ENCODE data around the gene SLC36A4.

DNA sequence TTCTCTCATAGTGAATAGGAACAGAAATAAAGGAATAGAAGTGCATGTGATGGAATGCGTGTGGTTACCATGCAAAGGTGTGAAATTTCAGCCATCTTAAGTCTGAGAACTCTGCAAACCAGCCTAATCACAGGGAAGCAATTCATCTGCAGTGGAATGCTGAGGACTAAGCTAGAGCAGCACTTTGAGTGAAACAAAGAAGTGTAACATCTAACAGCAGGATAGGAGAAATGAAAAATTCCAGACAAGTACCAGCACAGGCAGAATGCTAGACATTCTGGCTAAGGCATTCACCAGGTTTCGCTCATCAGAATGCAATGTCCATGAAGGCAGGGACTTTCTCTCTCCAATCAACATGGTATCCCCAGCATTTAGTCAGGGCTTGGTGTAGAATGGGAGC is 41.2 kb upstream of the SLC36A4 start:
- TF ChIP-seq, protein P1, sequence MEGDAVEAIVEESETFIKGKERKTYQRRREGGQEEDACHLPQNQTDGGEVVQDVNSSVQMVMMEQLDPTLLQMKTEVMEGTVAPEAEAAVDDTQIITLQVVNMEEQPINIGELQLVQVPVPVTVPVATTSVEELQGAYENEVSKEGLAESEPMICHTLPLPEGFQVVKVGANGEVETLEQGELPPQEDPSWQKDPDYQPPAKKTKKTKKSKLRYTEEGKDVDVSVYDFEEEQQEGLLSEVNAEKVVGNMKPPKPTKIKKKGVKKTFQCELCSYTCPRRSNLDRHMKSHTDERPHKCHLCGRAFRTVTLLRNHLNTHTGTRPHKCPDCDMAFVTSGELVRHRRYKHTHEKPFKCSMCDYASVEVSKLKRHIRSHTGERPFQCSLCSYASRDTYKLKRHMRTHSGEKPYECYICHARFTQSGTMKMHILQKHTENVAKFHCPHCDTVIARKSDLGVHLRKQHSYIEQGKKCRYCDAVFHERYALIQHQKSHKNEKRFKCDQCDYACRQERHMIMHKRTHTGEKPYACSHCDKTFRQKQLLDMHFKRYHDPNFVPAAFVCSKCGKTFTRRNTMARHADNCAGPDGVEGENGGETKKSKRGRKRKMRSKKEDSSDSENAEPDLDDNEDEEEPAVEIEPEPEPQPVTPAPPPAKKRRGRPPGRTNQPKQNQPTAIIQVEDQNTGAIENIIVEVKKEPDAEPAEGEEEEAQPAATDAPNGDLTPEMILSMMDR (IDR thresholded peaks at IDR 0.05), result no peak
- TF ChIP-seq POLR2A (IDR thresholded peaks at IDR 0.05), result no peak

All from esophagus squamous epithelium (tissue), 4 donors.